Kidney (tissue), 14 donors: ENCODE data around the gene CUEDC1. TPM values are rescaled to one million over a fixed set of nuclear protein-coding genes. Genes with fewer than 3 reads are reported as not detected.

ENCODE experiments used
- DNase-seq, 5 donors: peaks; one replicate each; pipeline ENCODE4 v3.0.0-alpha.2; 2013 to 2020
- FAIRE-seq: peaks from 2 replicates; lab custom pipeline; 2012; peaks lifted over from hg19 to GRCh38; lab: Jason Lieb, UNC
- H3K27ac ChIP-seq, 2 donors: one replicate each; pipeline ENCODE4 v1.7.0; 2013; ENCODE audit warnings: low read depth in 2 of 2, low read length in 2 of 2, inconsistent platforms in 1 of 2
- H3K27me3 ChIP-seq: one replicate; pipeline ENCODE4 v1.7.1; 2013; ENCODE audit warnings: low read length, inconsistent platforms; ENCODE audit not compliant: control insufficient read depth, insufficient read depth
- H3K36me3 ChIP-seq, 3 donors: one replicate each; pipeline versions ENCODE4 v1.7.0 to v1.7.1; 2013; ENCODE audit warnings: low read length in 3 of 3, control low read depth in 1 of 3, inconsistent platforms in 1 of 3; ENCODE audit not compliant: insufficient read depth in 3 of 3, control insufficient read depth in 2 of 3
- H3K4me1 ChIP-seq, 3 donors: one replicate each; pipeline versions ENCODE4 v1.7.0 to v1.7.1; 2013; ENCODE audit warnings: low read length in 3 of 3, inconsistent platforms in 1 of 3, low read depth in 1 of 3; ENCODE audit not compliant: control insufficient read depth in 2 of 3, insufficient read depth in 2 of 3
- H3K4me3 ChIP-seq, 3 donors: one replicate each; pipeline versions ENCODE4 v1.7.0 to v1.8.1; 2013; ENCODE audit warnings: low read length in 3 of 3, control low read depth in 1 of 3, inconsistent platforms in 1 of 3
- H3K9ac ChIP-seq, 3 donors: one replicate each; pipeline versions ENCODE4 v1.7.0 to v1.7.1; 2013; ENCODE audit warnings: low read length in 3 of 3, control low read depth in 1 of 3, inconsistent platforms in 1 of 3
- H3K9me3 ChIP-seq, 3 donors: one replicate each; pipeline versions ENCODE4 v1.7.0 to v1.7.1; 2013; ENCODE audit warnings: low read length in 3 of 3, control low read depth in 1 of 3, inconsistent platforms in 1 of 3; ENCODE audit not compliant: control insufficient read depth in 2 of 3, insufficient read depth in 1 of 3
- CTCF ChIP-seq: IDR thresholded peaks from 3 replicates; pipeline ENCODE4 v1.5.1; 2012; ENCODE audit warnings: mild to moderate bottlenecking, moderate library complexity, borderline replicate concordance; ENCODE audit not compliant: insufficient read depth; ENCODE audit errors: extremely low read depth
- intact Hi-C: fragments of 100-400 bp; cut with DNase I; formaldehyde crosslinking; loops from one replicate; pipeline ENCODE4 v1.11.1; 2022
- polyA plus RNA-seq: library from polyadenylated mRNA; stranded (reverse); fragments of 350-450 nt; fragmentation: Illumina TruSeq; extraction: RNeasy Lipid Tissue Mini Kit (QIAGEN cat#74804); gene quantifications from one replicate; pipeline ENCODE4 v1.2.3, GENCODE V29; 2014; ENCODE audit warnings: low read depth, low replicate concordance; ENCODE audit not compliant: insufficient read depth
- total RNA-seq: library from RNA; stranded (reverse); fragmentation: NEBNext Ultra II Directional; extraction: Animal tissue kit (Norgen Biotek cat#: 25700); gene quantifications from one replicate; pipeline ENCODE4 v1.2.1, GENCODE V29; 2021
- donor health status: control.
- donor health status: control.
- donor health status: control.
- donor health status: control.
- donor health status: control.
- donor health status: DM: yes; HTN: yes; CAD: no.
- donor health status: Normal renal cell carcinoma (clear cell type).

CUEDC1 gene
- total and polyA plus RNA-seq, 2 donors from 2014 or later: 33.0 to 52.3 TPM

GRCh38 chr17:58002154-58002948, 47.1 kb upstream of the CUEDC1 start:
- DNase-seq (no peak), FAIRE-seq (no peak)

GRCh38 chr17:58001461-58002124, 46.4 kb upstream of the CUEDC1 start:
- Histone ChIP-seq H3K27me3 (no peaks in the 10 kb centered on the region), H3K9ac (no peak overlapping the region), H3K36me3 (peaks cover 16 to 43% (median 34%) of the 10 kb centered on the region in 3 donors), H3K9me3 (no peaks in the 10 kb centered on the region), H3K4me3 (no peak overlapping the region), H3K4me1 (peaks cover 7 to 26% (median 21%) of the 10 kb centered on the region in 3 donors), H3K27ac (no peak overlapping the region)
- TF ChIP-seq CTCF: no peak
- DNase-seq: no peak
- no peak for FAIRE-seq
- intact Hi-C loops: loop anchor here (5.0 kb wide), 1 partner anchor 144 kb away; no protein-coding TSS in a partner anchor

More at GRCh38 chr17:58002154-58002948, 47.1 kb upstream of the CUEDC1 start:
- TF ChIP-seq CTCF: no peak
- intact Hi-C loops: loop anchor here (5.0 kb wide), 1 partner anchor 145 kb away; no protein-coding TSS in a partner anchor
- Histone ChIP-seq H3K27me3 (no peaks in the 10 kb centered on the region), H3K4me3 (no peak overlapping the region), H3K4me1 (peaks cover 7 to 26% (median 21%) of the 10 kb centered on the region in 3 donors), H3K27ac (no peak overlapping the region), H3K9me3 (no peaks in the 10 kb centered on the region), H3K9ac (no peak overlapping the region), H3K36me3 (peaks cover 16 to 43% (median 34%) of the 10 kb centered on the region in 3 donors)

- TF ChIP-seq CTCF: peak; percentile 76
- no peaks in the 10 kb centered on the region for H3K27me3 ChIP-seq
- intact Hi-C loops: loop anchor here (5.0 kb wide), 1 partner anchor 142 kb away; no protein-coding TSS in a partner anchor
- peak; percentile 88 for FAIRE-seq
- H3K27ac ChIP-seq: peak overlapping the region in 1 of 2 donors; percentile 15
- H3K4me1 ChIP-seq: peaks cover 0 to 15% (median 7%) of the 10 kb centered on the region in 3 donors
- peak overlapping the region in 1 of 3 donors; percentile 3 for H3K9ac ChIP-seq
- DNase-seq: peak in 2 of 5 donors; percentile 85 to 87
- no peaks in the 10 kb centered on the region for H3K9me3 ChIP-seq
- no peak overlapping the region for H3K4me3 ChIP-seq
- H3K36me3 ChIP-seq: peaks cover 5 to 29% (median 22%) of the 10 kb centered on the region in 3 donors
Observed at GRCh38 chr17:57999496-58000017, 44.3 kb upstream of the CUEDC1 start.
